AG09309 (cell line): Measurements from ENCODE around the gene MMP1.

ENCODE experiments used
- DNase-seq: peaks from one replicate; pipeline ENCODE4 v3.0.0-alpha.2; 2010; ENCODE audit warnings: low read depth
- H3K4me3 ChIP-seq: 2 replicates; pipeline ENCODE4 v1.5.1; 2011; ENCODE audit warnings: mild to moderate bottlenecking, low read depth, low read length, moderate library complexity; ENCODE audit not compliant: control insufficient read depth
- TF ChIP-seq, protein P1 (sequence below): IDR thresholded peaks from 2 replicates; pipeline ENCODE4 v1.5.1; 2011; ENCODE audit warnings: mild to moderate bottlenecking, low read depth, low read length, inconsistent platforms; ENCODE audit not compliant: insufficient read depth, control insufficient read depth; ENCODE audit errors: missing control alignments

MMP1 gene

GRCh38 chr11:102837156-102837555, 39.2 kb upstream of the MMP1 start:
- DNase-seq, result no peak
- TF ChIP-seq, protein P1, sequence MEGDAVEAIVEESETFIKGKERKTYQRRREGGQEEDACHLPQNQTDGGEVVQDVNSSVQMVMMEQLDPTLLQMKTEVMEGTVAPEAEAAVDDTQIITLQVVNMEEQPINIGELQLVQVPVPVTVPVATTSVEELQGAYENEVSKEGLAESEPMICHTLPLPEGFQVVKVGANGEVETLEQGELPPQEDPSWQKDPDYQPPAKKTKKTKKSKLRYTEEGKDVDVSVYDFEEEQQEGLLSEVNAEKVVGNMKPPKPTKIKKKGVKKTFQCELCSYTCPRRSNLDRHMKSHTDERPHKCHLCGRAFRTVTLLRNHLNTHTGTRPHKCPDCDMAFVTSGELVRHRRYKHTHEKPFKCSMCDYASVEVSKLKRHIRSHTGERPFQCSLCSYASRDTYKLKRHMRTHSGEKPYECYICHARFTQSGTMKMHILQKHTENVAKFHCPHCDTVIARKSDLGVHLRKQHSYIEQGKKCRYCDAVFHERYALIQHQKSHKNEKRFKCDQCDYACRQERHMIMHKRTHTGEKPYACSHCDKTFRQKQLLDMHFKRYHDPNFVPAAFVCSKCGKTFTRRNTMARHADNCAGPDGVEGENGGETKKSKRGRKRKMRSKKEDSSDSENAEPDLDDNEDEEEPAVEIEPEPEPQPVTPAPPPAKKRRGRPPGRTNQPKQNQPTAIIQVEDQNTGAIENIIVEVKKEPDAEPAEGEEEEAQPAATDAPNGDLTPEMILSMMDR, result no peak
- H3K4me3 ChIP-seq, result no peak overlapping the region

DNA sequence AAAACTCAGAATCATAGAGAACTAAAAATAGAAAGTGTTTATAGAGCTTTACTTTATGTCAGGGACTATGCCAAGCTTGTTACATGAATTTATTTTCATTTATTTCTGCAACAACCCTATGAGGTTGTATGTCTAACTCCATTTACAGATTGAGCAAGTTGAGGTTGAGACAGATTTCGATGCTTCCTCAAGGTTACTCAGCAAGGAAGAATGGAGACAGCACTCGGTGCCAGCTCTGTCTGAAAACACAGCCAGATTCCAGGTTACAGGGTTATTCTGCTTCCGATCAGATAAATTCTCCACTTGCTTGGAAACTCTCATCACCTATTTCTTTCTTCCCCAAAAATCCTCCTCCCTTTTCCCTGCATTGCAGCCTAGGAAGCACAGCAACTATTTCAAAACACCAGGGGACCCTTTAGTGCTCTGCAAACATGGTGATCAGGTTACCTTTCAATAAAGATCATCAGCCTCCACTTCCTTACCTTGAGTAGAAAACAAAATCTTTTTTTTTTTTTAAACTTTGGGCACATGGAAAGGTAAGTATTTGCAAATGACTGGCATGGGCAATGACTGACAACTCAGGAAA, 38.4 kb upstream of the MMP1 start:
- TF ChIP-seq, protein P1, result no peak
- H3K4me3 ChIP-seq, result no peak overlapping the region
- peak; percentile 77 for DNase-seq

GRCh38 chr11:102833731-102834130, 35.8 kb upstream of the MMP1 start:
- TF ChIP-seq, protein P1, result no peak
- DNase-seq, result no peak
- H3K4me3 ChIP-seq, result no peak overlapping the region

GRCh38 chr11:102832612-102833011, 34.7 kb upstream of the MMP1 start:
- TF ChIP-seq, protein P1, result no peak
- DNase-seq, result no peak
- no peak overlapping the region for H3K4me3 ChIP-seq

GRCh38 chr11:102831489-102832440, 33.8 kb upstream of the MMP1 start:
- TF ChIP-seq, protein P1, result peak; percentile 90
- DNase-seq, result no peak
- H3K4me3 ChIP-seq, result peak overlapping the region; percentile 51

DNA sequence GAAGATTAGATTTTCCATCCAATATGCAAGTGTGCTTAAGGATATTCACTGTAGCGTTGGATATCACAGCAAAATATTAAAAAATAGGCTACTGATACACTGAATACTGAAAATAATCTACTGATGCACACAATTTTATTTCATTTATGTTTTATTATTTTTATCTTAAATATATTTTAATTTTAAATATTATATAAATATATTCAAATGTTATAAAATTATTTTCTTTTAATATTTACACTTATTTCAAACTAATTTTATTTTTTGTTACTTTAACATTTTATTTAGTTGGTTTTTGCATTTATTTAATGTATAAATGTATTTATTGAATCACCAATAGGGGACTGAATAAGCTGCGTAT, 33.1 kb upstream of the MMP1 start:
- DNase-seq, result no peak
- TF ChIP-seq, protein P1, result no peak
- H3K4me3 ChIP-seq, result peak overlapping the region; percentile 51
